Neural cell (in vitro differentiated cells): ENCODE data around the gene CPOX. TPM values are rescaled to one million over a fixed set of nuclear protein-coding genes. Genes with fewer than 3 reads are reported as not detected.

Experiments used
- H2AFZ ChIP-seq: fragments of 200-600, 300-800 bp; sonication (generic), shearing (Covaris generic); 2 replicates; pipeline ENCODE4 v1.6.0; 2014; ENCODE audit warnings: low read depth, mild to moderate bottlenecking, antibody characterized with exemption, low read length, moderate library complexity
- H3F3A ChIP-seq: fragments of 200-600 bp; shearing (Covaris generic); 2 replicates; pipeline ENCODE4 v1.6.1; 2016; ENCODE audit warnings: mild to moderate bottlenecking, moderate library complexity, mixed read lengths, antibody characterized with exemption, low read length; ENCODE audit not compliant: insufficient read depth, poor library complexity, severe bottlenecking
- H3K27ac ChIP-seq: fragments of 200-600, 300-800 bp; sonication (generic), shearing (Covaris generic); 2 replicates; pipeline ENCODE4 v1.5.1; 2014; ENCODE audit warnings: mild to moderate bottlenecking, low read length, moderate library complexity
- H3K27me3 ChIP-seq: fragments of 300-800, 200-600 bp; sonication (generic), shearing (Covaris generic); 2 replicates; pipeline ENCODE4 v1.6.0; 2014; ENCODE audit warnings: mild to moderate bottlenecking, low read depth, low read length, moderate library complexity; ENCODE audit not compliant: insufficient read depth
- H3K36me3 ChIP-seq: fragments of 300-800, 200-600 bp; sonication (generic), shearing (Covaris generic); 2 replicates; pipeline ENCODE4 v1.5.1; 2014; ENCODE audit warnings: mild to moderate bottlenecking, antibody characterized with exemption, low read length, moderate library complexity; ENCODE audit not compliant: insufficient read depth
- H3K4me2 ChIP-seq: fragments of 300-800, 200-600 bp; sonication (generic), shearing (Covaris generic); 2 replicates; pipeline ENCODE4 v1.6.0; 2014; ENCODE audit warnings: mild to moderate bottlenecking, low read length
- H3K4me3 ChIP-seq: fragments of 300-800, 200-600 bp; sonication (generic), shearing (Covaris generic); 2 replicates; pipeline ENCODE4 v1.5.1; 2014; ENCODE audit warnings: mild to moderate bottlenecking, low read length, moderate library complexity
- H3K79me2 ChIP-seq: fragments of 200-600 bp; shearing (Covaris generic); replicated peaks from 2 replicates; pipeline ENCODE4 v1.6.0; 2014; ENCODE audit warnings: mild to moderate bottlenecking, low read length, moderate library complexity; ENCODE audit not compliant: insufficient read depth
- H3K9ac ChIP-seq: fragments of 300-800, 200-600 bp; sonication (generic), shearing (Covaris generic); 2 replicates; pipeline ENCODE4 v1.6.1; 2016; ENCODE audit warnings: mild to moderate bottlenecking, low read length, mixed read lengths
- H3K9me2 ChIP-seq: fragments of 200-600 bp; shearing (Covaris generic); 2 replicates; pipeline ENCODE4 v1.6.1; 2016; ENCODE audit warnings: mild to moderate bottlenecking, low read length, mixed read lengths; ENCODE audit not compliant: insufficient read depth
- H3K9me3 ChIP-seq: fragments of 200-600, 300-800 bp; sonication (generic), shearing (Covaris generic); 2 replicates; pipeline ENCODE4 v1.6.1; 2016; ENCODE audit warnings: mild to moderate bottlenecking, mixed run types, low read length, moderate library complexity, mixed read lengths
- H4K20me1 ChIP-seq: fragments of 200-600 bp; shearing (Covaris generic); 2 replicates; pipeline ENCODE4 v1.6.1; 2016; ENCODE audit warnings: mild to moderate bottlenecking, mixed run types; ENCODE audit not compliant: insufficient read depth
- EP300 ChIP-seq: fragments of 450-650 bp; conservative IDR thresholded peaks from 2 replicates; pipeline ENCODE4 v1.6.1; 2014; ENCODE audit warnings: antibody characterized with exemption, mild to moderate bottlenecking, moderate library complexity; ENCODE audit not compliant: poor library complexity, severe bottlenecking
- EZH2 ChIP-seq: fragments of 200-600, 300-800 bp; shearing (Covaris generic), sonication (generic); IDR thresholded peaks from 2 replicates; pipeline ENCODE4 v1.6.1; 2014; ENCODE audit warnings: antibody characterized with exemption, low read length, borderline replicate concordance, mild to moderate bottlenecking; ENCODE audit not compliant: insufficient read depth, poor library complexity, severe bottlenecking
- MXI1 ChIP-seq: fragments of 450-650 bp; conservative IDR thresholded peaks from 2 replicates; pipeline ENCODE4 v1.6.1; 2014; ENCODE audit warnings: antibody characterized with exemption, mild to moderate bottlenecking; ENCODE audit not compliant: poor library complexity, severe bottlenecking
- POLR2AphosphoS5 ChIP-seq: IDR thresholded peaks from 2 replicates; pipeline ENCODE4 v1.6.1; 2012
- RAD21 ChIP-seq: fragments of 450-650 bp; conservative IDR thresholded peaks from 2 replicates; pipeline ENCODE4 v1.6.1; 2014; ENCODE audit warnings: antibody characterized with exemption, mild to moderate bottlenecking, moderate library complexity
- SMC3 ChIP-seq: fragments of 450-650 bp; conservative IDR thresholded peaks from 2 replicates; pipeline ENCODE4 v1.6.1; 2014; ENCODE audit warnings: antibody characterized with exemption, mild to moderate bottlenecking, moderate library complexity; ENCODE audit not compliant: poor library complexity
- TAF1 ChIP-seq: IDR thresholded peaks from 2 replicates; pipeline ENCODE4 v1.6.1; 2012; ENCODE audit warnings: low read depth
- polyA plus RNA-seq: library from polyadenylated mRNA; depleted of rRNA; stranded (reverse); fragments of >200 nt; gene quantifications from 2 replicates; pipeline ENCODE4 v1.2.3, GENCODE V29; 2014
- TF ChIP-seq, protein P1 (sequence below): fragments of 450-650 bp; IDR thresholded peaks from 2 replicates; pipeline ENCODE4 v1.5.1; 2014; ENCODE audit warnings: antibody characterized with exemption, mild to moderate bottlenecking, moderate library complexity; ENCODE audit not compliant: poor library complexity, severe bottlenecking
- TF ChIP-seq, protein P2 (sequence below): IDR thresholded peaks from 2 replicates; pipeline ENCODE4 v1.6.1; 2012; ENCODE audit warnings: borderline replicate concordance

Gene CPOX
- polyA plus RNA-seq, 1 donor from 2014 or later, result 37.4 TPM

DNA sequence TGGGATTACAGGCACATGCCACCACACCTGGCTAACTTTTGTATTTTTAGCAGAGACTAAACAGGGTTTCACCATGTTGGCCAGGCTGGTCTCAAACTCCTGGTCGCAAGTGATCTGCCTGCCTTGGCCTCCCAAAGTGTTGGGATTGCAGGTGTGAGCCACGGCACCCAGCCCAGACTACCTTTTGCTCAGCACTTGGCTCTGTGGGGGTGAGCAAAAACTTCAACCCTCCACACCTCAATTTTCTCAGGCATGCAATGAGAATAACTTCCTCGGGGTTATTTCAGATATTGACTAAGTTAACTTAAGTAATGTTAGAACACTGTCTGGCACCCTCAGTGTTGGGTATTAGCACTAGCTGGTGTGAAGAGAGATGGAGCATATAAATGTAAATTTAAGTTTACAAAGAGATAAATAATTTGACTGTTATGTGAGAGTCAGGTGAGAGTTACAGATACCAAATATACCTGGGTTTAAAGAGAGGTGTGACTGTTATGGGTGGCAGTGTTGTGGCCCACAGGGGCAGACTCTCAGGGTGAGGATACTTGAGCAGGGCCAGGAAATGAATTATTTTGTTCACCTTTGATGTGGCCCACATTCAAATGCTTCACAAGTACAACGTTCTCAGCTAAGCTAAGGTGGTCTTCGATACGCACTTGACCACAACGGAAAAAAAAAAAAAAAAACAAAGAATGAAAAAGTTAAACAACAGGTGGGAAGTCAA lies 29.0 kb downstream of the CPOX start:
- Histone ChIP-seq H3K4me3 (no peak overlapping the region), H4K20me1 (no peaks in the 10 kb centered on the region), H3K9me2 (no peaks in the 10 kb centered on the region), H3K9ac (no peak overlapping the region), H3K79me2 (no peaks in the 10 kb centered on the region), H3K27ac (no peak overlapping the region), H2AFZ (no peak overlapping the region), H3K4me2 (no peak overlapping the region), H3F3A (no peaks in the 10 kb centered on the region), H3K36me3 (no peaks in the 10 kb centered on the region), H3K27me3 (no peaks in the 10 kb centered on the region), H3K9me3 (no peaks in the 10 kb centered on the region)
- TF ChIP-seq, protein P1, sequence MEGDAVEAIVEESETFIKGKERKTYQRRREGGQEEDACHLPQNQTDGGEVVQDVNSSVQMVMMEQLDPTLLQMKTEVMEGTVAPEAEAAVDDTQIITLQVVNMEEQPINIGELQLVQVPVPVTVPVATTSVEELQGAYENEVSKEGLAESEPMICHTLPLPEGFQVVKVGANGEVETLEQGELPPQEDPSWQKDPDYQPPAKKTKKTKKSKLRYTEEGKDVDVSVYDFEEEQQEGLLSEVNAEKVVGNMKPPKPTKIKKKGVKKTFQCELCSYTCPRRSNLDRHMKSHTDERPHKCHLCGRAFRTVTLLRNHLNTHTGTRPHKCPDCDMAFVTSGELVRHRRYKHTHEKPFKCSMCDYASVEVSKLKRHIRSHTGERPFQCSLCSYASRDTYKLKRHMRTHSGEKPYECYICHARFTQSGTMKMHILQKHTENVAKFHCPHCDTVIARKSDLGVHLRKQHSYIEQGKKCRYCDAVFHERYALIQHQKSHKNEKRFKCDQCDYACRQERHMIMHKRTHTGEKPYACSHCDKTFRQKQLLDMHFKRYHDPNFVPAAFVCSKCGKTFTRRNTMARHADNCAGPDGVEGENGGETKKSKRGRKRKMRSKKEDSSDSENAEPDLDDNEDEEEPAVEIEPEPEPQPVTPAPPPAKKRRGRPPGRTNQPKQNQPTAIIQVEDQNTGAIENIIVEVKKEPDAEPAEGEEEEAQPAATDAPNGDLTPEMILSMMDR, result no peak
- TF ChIP-seq MXI1 (no peak), SMC3 (no peak), POLR2AphosphoS5 (no peak), RAD21 (no peak), EZH2 (no peak), EP300 (no peak), TAF1 (no peak)
- TF ChIP-seq, protein P2, sequence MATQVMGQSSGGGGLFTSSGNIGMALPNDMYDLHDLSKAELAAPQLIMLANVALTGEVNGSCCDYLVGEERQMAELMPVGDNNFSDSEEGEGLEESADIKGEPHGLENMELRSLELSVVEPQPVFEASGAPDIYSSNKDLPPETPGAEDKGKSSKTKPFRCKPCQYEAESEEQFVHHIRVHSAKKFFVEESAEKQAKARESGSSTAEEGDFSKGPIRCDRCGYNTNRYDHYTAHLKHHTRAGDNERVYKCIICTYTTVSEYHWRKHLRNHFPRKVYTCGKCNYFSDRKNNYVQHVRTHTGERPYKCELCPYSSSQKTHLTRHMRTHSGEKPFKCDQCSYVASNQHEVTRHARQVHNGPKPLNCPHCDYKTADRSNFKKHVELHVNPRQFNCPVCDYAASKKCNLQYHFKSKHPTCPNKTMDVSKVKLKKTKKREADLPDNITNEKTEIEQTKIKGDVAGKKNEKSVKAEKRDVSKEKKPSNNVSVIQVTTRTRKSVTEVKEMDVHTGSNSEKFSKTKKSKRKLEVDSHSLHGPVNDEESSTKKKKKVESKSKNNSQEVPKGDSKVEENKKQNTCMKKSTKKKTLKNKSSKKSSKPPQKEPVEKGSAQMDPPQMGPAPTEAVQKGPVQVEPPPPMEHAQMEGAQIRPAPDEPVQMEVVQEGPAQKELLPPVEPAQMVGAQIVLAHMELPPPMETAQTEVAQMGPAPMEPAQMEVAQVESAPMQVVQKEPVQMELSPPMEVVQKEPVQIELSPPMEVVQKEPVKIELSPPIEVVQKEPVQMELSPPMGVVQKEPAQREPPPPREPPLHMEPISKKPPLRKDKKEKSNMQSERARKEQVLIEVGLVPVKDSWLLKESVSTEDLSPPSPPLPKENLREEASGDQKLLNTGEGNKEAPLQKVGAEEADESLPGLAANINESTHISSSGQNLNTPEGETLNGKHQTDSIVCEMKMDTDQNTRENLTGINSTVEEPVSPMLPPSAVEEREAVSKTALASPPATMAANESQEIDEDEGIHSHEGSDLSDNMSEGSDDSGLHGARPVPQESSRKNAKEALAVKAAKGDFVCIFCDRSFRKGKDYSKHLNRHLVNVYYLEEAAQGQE, result no peak

DNA sequence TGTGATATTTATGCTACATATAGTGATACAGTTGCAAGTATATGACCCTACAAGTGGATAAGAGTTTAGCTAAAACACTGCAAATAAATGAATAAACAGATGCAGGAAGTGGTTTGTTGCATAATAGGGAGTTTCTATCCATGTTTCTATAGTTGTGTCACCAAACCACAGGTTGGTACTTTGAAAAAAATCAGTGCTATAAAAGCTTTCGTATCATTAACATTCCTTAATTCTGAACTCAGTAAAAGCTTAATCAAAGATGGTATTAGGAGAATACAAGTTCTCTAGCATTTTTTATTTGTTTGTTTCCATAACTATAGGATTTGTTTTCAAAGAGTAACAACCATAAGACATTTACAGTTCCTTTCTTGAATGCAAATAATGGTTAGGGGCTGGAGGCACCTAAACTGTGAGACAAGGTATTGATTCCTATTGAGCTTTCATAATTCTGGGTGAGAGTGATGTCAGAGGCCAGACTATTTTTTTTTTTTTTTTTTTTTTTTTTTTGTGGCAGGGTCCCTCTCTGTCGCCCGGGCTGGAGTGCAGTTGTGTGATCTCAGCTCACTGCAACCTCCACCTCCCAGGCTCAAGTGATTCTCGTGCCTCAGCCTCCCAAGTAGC lies 29.6 kb downstream of the CPOX start:
- Histone ChIP-seq H3K9me2 (no peaks in the 10 kb centered on the region), H3F3A (no peaks in the 10 kb centered on the region), H3K9ac (no peak overlapping the region), H4K20me1 (no peaks in the 10 kb centered on the region), H3K36me3 (no peaks in the 10 kb centered on the region), H3K9me3 (no peaks in the 10 kb centered on the region), H2AFZ (no peak overlapping the region), H3K4me3 (no peak overlapping the region), H3K27me3 (no peaks in the 10 kb centered on the region), H3K79me2 (no peaks in the 10 kb centered on the region), H3K4me2 (no peak overlapping the region), H3K27ac (no peak overlapping the region)
- no peak for TF ChIP-seq EP300
- TF ChIP-seq RAD21, result no peak
- TF ChIP-seq, protein P2, result no peak
- TF ChIP-seq, protein P1, result no peak
